HG03565 (cell line): ENCODE measurements around the gene NPB.
"Not testable (repeated sequence)": the region's sequence is repeated elsewhere in the genome, so short reads cannot be mapped to it uniquely, and the experiment has no call there.

ENCODE experiments used
- ATAC-seq: cut with Tn5 transposase; IDR thresholded peaks from one replicate; pipeline ENCODE4 v1.9.1; 2021; ENCODE audit warnings: mild to moderate bottlenecking, moderate library complexity; ENCODE audit not compliant: unreplicated experiment

The NPB gene

DNA sequence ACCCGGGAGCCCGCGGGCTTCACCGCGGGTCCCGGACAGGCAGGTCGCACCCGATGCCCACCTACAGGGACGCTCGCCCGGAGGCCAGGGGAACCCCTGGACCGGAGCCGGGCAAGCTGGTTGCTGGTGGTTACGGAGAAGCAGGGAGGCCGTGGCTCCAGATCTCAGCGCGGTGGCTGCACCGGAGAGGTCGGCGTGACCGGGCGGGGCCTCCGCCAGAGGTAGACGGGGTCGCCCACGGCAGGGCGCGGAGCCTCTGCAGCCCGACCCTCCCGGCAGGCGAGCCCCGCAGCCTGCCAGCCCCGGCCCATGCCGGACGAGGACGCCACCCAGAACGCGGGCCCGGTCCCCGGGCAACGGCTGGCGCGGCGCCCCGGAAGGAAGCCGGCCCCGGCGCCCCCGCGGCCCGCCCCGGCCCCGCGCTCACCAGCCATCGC is 8.8 kb downstream of the NPB start:
- peak; percentile 26 for ATAC-seq

GRCh38 chr17:81911277-81911961 is 9.4 kb downstream of the NPB start, which contains the start of gene PCYT2:
Gene PCYT2 (minus strand): TSS chr17:81911399. CDS start chr17:81911355, 44 bp downstream.
- peak; percentile 52 for ATAC-seq

DNA sequence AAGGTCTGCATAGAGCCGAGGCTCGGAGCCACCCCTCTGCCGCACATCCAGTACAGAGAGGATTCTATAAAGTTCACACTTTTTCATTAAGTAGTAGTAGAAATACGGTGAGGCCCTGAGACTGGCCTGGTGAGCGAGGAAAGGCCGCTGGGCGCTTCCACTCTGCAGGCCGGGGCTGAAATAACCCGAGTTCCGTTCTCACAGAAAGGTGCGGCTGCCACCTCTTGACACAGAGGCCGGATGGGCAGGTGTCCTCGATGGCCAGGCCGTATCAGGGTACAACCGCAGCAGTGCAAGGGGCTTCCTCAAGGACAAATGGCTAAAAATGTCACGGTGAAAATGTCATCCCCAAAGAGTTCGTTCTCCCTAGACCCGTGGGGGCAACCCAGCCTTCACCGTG is 9.9 kb downstream of the NPB start:
- no peak for ATAC-seq

DNA sequence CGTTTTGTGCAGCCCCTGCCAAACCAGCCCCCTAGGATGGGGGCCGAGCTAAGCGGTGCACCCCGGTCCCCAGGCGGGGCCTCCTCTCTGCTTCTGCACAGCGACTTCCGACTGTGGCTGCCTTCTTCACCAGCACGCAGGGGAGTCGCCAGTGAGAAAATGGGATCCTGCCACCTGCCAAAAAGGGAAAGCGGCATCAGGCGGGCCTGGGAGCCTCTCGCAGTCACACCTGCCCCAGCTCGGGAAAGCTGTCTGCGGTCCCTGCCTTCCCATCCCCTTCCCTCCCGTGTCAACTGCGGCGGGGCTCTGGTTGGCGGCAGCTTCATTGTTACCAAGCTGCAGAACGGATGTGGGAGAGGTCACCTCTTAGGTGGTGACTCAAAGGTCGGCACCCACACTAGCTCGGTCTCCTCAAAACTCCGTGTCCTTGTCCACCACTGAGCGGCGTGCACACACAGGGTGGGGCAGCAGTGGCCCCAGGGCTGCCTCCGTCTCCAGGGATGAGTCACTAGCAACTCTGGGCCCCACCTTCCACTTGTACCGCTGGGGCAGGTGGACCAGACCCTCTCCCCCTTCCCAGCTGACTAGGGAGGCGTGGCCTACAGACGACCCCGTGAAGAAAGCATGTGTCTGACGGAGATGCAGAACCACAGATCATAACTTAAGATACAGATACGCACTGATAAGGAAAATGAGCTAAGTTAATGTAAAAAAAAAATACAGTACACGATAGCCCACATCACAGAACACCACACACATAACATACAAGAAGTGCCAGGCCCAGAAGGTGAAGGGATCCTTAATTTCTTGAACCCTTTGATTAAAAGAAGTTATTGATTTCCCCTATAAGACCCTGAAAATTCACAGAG is 10.6 kb downstream of the NPB start:
- ATAC-seq: no peak

DNA sequence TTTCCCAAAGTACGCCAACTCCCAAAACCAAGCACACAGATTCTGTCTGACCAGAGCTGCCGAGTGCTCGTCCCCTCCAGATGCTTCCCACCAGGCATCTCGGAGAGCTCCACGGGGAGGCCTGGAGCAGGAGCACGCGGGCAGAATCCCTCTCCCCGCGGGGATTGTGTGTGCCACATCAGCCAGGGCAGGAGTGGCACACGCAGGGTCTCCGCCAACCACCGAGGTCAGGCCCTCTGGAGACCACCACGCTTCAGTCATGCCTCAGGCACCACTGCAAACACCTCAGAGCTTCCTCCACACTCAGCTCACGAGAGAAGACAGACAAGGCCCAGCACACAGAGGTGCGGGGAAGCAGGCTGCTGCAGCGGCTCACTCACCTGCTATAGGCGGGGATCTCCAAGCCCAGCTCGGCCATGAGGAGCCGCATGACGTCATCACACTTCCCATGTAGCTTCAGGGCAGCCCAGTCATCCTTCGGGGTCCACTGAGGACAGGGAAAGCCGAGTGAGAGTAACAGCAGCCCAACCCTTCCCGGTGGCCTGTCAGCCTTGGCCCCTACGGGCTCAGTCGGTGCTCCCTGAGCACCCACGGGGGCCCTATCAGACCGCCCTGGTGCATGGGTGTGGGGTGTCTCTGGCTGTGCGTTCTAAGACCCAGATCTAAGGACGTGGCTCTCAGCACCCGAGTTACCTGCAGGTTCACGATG is 11.5 kb downstream of the NPB start:
- no peak for ATAC-seq

GRCh38 chr17:81914103-81914850 is 12.2 kb downstream of the NPB start:
- no peak for ATAC-seq

DNA sequence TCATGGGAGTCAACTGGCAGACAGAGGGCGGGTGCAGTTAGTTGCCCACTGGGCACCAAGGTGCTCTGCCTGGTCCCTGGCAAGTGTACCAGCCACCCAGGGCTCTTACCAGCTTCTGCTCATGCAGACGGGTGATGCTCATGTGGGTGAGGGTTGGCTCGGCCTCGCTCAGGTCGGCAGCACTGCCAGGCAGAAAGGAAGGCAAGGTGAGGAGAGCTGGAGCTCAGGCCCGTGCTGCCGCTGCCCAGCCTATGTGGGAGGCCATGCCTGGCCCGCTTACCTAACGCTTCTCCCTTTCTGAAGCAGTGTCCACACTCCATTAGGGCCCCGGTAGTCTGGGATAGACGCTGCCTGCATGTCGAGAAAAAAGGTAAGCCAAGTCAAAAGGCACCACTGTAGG is 13.3 kb downstream of the NPB start:
- ATAC-seq: no peak

GRCh38 chr17:81916234-81917001 is 14.4 kb downstream of the NPB start:
- no peak for ATAC-seq

DNA sequence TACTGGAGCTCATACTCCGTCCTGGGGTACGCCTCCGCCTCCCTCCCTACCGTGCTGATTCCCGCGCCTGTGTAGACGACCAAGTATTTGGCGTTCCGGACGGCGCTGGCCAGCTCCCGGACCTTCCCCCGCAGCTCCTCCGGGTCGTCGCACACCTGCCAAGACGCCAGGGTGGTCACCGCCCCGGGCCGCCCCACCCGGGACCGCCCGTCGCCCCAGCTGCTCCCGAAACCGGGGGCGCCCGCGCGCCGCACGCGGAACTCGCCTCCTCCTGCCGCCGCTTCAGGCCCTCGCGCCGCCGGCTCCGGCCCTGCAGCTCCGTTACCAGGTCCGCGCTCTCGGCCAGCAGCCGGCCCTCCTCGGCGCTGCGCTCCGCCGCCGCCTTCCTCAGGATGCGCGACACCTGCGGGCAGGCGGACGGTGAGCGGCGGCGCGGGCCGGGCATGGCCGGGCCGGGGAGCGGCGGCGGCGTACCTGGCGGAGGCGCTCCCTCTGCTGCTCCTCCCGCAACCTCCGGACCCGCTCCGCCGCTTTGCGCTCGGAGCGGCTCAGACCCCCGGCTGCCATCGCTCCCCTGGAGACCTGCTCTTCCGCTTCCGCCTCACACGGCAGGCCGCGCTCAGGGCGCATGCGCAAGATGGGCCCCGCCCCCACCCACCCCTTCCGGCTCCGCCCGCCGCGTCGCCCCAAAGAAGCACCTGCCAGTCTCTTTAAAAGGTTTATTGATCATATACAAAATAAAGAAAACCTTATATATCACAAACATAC is 15.7 kb downstream of the NPB start, which contains the start of gene SIRT7:
SIRT7 (minus strand) TSS at position 612 of the 768 bp plus-strand sequence; CDS start at position 567, 45 bp downstream.
- peak; percentile 63 for ATAC-seq

GRCh38 chr17:81918333-81918669 is 16.3 kb downstream of the NPB start:
- ATAC-seq: not testable (repeated sequence)

DNA sequence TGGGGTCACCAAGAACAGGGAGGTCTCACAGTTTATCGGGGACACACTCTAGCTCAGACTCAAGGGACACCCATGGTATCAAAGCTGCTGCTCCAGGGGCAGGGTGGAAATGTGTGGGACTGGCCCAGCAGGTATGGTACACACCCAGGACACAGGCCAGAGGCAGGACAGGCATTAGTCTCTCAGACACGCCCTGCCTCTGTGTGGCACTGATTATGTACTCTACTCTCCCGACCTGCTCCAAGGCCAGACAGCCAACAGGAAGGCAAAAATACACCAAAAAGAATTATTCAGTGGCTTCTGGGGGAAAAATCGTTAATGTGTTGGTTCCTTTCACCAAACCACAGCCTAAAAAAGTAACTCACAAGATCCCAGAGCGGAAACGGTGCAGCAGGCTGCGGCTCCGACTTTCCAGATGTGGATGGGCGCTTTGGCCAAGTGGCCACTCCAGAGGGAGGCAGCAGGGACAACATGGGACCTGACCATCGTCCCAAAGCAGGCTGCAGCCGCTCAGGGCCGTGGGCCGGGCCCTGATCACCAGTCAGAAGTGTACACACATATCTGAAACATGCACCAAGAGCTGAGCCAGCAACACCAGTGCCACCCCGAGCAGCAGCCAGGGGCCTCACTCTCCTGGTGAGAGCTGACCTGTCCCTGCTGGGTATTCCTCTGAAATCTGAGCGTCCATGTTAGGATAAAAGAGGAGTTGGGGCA is 17.0 kb downstream of the NPB start:
- no peak for ATAC-seq

GRCh38 chr17:81920612-81921536 is 18.8 kb downstream of the NPB start:
- ATAC-seq: no peak

DNA sequence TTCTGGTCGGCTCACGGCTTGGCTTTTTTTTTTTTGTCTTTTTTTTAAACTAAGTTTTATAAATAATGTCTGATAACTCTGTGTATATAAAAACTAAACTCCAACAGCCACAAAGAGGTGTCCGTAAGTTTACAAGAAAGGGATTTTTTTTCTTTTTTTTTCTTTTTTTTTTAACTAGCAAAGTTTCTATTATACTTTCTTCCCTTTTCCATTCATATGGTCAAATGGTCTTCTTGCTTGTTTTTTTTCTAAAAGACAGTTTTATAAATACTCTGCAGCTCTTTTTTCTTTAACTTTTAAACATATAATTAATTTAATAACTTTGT is 19.5 kb downstream of the NPB start:
- no peak for ATAC-seq

DNA sequence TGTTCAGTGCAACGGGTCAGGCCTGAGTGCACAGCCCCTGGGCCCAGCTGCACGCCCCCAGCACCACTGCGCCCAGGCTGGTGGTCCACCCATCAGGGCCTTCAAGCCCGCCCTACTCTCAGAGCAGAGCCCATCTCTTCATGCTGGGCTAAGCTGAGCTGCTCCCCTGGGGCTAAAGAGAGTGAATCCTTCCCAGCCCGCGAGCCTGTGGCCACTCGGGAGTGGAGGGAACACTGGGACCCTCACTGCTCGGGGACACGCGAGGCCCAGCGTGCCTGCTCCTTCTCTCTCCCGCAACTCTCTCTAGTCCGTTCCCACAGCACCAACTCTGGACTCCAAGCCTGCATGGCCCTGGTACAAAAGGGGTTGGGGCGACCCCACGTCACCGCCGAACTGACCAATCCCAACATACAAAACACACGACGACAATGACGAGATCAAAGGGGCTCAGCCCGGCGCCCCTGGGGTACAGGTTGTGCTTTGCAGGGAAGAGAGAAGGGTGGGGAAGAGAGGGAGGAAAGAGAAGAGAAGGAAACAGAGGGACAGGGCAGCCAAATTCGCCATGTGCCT is 20.0 kb downstream of the NPB start:
- no peak for ATAC-seq

DNA sequence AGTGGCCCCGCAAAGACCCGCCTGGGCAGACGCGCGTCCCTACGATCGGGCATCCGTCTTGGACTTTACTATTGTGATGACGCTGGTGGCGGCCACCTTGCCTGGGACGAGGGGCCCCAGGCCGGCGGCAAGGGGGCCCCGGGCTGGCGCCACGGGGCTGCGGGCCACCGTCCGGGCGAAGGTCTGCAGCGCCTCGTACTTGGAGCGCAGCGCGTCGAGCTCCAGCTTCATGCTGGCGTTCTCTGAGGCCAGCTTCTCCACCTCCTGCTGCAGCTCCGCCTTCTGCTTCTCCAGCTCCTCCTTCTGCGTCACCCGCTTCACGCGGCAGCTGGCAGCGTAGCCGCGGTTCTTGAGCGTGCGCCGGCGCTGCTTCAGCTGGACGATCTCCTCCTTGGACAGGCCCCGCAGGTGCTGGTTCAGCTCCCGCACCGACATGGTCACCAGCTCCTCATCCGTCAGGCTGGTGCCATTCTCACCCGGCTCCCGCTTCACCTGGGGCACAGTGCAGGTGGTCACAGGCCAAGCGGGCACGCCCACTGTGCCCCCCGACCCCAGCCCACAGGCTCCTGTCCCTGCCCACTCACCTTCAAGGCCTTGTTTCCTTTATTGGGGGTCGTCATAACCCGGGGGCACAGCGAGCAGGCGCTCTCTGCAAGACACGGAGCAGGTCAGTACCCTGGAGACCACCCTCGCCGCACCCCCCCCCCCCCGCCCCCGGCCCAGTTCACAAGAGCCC is 20.7 kb downstream of the NPB start:
- no peak for ATAC-seq
